GM20000 (cell line): ENCODE data around the gene PRKAG2.

Experiments
- DNase-seq: peaks from one replicate; pipeline ENCODE4 v3.0.0; 2012; ENCODE audit warnings: low spot score
- CTCF ChIP-seq: IDR thresholded peaks from 2 replicates; pipeline ENCODE4 v1.5.1; 2012; ENCODE audit warnings: mild to moderate bottlenecking, control low read depth; ENCODE audit errors: extremely low read depth, missing control alignments

PRKAG2 gene

GRCh38 chr7:151597541-151598444 is 279.1 kb downstream of the PRKAG2 start:
- no peak for DNase-seq
- no peak for TF ChIP-seq CTCF

- DNase-seq: no peak
- TF ChIP-seq CTCF: no peak
These were observed 281.1 kb downstream of the PRKAG2 start for GRCh38 chr7:151595702-151596350.

- DNase-seq: no peak
- no peak for TF ChIP-seq CTCF
These were observed 283.9 kb downstream of the PRKAG2 start for GRCh38 chr7:151592868-151593486.

- DNase-seq: no peak
- TF ChIP-seq CTCF: no peak
These were observed 284.6 kb downstream of the PRKAG2 start for GRCh38 chr7:151592330-151592729.

GRCh38 chr7:151591866-151592265 is 285.0 kb downstream of the PRKAG2 start:
- no peak for DNase-seq
- no peak for TF ChIP-seq CTCF

GRCh38 chr7:151590850-151591771 is 285.8 kb downstream of the PRKAG2 start:
- no peak for DNase-seq

More at GRCh38 chr7:151590850-151591771, 285.8 kb downstream of the PRKAG2 start:
- no peak for TF ChIP-seq CTCF
